Measurements from ENCODE around the gene PIEZO1.
A peak's percentile ranks its signal among the peaks of the same experiment; 100 is the strongest.

Gene PIEZO1

DNA sequence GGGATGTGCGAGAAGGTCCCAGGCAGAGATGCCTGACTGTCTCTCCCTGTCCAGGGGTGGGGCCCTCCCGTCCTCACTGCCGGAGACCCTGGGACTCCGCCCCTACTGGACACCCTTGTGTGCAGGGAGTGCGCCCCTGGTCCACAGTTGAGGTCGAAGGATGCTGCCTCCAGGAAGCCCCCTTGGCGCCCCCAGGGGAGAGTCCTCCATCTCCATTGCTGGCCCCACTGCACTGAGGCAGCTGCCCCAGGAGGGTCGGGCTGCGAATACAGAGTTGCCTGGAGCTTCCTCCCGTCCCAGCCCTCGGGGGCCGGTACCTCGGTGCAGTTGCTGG is 52.1 kb downstream of the PIEZO1 start:
- no peak for DNase-seq

GRCh38 chr16:88732172-88732960 is 52.7 kb downstream of the PIEZO1 start:
- DNase-seq = no peak

DNA sequence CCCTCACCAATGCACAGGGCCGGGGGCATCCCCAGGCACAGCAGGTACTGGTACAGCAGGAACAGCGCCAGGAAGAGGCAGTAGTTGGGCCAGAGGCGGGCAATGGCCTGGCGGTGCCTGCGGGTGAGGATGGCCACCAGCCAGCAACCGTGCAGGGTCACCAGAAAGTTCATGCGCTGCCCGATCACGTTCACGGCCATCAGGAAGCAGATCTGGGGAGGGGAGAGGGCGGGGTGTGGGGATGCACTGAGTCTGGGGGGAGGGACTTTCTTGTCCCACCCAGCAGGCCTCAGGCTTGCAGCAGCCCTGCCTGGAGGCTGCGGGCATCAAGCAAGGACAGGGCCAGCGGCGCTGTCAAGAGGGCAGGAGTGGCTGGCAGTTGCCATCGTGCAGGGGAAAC is 53.3 kb downstream of the PIEZO1 start:
- peak; percentile 49 for DNase-seq

DNA sequence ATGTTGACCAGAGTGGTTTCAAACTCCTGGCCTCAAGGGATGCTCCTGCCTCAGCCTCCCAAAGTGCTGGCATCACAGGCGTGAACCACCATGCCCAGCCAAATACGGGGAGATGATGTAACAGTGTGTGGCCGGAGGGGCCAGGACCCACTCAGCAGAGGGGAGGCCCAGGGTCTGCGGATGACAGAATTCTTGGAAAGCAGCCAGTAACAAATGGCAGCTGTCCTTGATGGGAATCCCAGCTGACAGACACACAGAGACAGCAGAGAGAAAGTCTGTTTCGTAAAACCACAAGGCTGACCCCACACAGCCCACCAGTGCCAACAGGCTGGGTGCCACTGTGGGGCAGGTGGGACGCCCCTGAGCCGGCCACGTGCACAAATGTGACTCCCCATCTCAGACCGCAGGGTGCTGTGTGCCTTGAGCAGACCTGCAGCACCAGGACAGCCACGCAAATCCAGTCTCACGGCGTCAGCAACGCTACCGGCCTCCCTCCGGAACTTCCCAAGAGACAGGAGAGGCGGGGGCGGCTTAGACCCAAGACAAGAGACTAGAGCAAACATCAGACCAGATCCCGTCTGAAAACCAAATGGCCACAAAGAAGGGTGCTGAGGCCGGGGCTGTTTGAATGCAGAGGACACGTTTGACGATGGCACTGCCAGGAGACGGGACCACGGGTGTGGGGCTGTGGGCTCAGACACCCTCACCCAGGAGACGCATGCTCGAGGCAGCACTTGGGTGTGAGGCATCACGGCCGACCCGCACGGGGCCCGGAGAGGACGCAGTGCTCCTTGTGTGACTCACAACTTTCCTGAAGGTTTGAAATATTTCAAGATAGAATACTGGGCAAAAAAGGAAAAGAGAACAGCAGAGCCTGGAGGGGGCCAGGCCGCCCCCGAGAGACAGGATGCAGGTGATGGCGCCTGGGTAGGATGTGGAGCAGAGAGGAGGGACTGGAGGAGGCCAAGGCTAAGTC is 54.1 kb downstream of the PIEZO1 start:
- no peak for DNase-seq

DNA sequence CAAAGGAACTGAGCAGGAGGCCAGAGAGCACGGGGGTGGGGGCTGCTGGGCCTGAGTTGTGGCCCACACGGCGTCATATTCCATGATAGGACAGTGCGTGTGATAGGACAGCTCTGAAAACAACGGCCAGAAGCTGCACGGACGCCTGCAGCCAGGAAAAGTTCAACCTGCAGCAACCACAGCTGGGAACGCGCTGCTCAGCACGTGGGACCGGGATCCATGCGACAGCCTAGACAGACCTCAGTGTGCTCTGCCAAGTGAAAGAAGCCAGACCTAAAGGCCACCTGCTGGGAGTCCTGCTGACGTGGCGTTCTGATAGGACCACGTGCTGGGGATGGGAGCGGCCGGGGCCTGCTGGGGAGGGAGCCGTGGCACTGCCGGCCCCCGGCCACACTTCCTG is 57.1 kb downstream of the PIEZO1 start:
- no peak for DNase-seq

GRCh38 chr16:88726981-88727380 is 58.0 kb downstream of the PIEZO1 start:
- no peak for DNase-seq

- no peak for DNase-seq
Measured at GRCh38 chr16:88726408-88726749, 58.6 kb downstream of the PIEZO1 start.

GRCh38 chr16:88725609-88726407 is 59.2 kb downstream of the PIEZO1 start:
- DNase-seq = no peak

- no peak for DNase-seq
Measured at GRCh38 chr16:88724855-88725555, 60.0 kb downstream of the PIEZO1 start.

DNA sequence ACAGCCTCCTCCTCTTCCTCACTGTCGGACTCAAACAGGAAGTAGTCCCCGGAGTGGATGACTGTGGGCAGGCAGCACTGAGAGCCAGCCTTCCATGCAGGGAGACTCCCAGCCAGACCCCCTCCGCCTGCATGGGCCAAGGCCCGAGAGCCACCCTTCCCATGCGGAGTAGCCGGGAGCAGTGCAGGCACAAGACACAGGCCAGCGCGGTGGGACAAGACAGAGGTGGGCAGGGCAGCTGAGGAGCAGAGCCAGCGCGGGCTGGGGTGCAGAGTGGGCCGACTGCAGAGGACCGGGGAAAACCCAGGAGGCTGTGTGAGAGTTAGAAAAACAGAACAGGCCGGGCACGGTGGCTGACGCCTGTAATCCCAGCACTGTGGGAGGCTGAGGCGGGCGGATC is 61.1 kb downstream of the PIEZO1 start:
- no peak for DNase-seq

- no peak for DNase-seq
Measured at GRCh38 chr16:88723507-88723887, 61.5 kb downstream of the PIEZO1 start.

GRCh38 chr16:88722784-88723506 is 62.1 kb downstream of the PIEZO1 start:
- DNase-seq = no peak

- DNase-seq = no peak
Measured at GRCh38 chr16:88721815-88722755, 62.9 kb downstream of the PIEZO1 start.

DNA sequence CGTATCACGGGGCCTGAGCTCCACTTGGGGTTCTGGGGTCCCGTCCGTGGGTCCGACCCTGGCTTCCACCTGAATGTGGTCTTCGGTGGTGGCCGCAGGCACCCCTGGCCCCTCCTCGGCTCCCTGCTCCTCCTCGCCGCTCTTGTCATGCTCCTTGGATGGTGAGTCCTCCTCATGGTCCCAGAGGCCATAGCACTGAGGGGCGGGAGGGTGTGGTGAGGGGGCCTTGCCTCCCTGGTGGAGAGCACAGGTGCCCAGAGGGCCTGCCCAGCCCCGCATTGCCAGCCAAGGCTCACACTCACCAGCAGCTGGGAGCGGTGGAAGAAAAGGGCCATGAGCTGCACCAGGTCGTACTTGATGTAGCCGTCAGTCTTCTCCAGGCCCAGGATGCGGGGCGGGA is 63.8 kb downstream of the PIEZO1 start:
- no peak for DNase-seq

DNA sequence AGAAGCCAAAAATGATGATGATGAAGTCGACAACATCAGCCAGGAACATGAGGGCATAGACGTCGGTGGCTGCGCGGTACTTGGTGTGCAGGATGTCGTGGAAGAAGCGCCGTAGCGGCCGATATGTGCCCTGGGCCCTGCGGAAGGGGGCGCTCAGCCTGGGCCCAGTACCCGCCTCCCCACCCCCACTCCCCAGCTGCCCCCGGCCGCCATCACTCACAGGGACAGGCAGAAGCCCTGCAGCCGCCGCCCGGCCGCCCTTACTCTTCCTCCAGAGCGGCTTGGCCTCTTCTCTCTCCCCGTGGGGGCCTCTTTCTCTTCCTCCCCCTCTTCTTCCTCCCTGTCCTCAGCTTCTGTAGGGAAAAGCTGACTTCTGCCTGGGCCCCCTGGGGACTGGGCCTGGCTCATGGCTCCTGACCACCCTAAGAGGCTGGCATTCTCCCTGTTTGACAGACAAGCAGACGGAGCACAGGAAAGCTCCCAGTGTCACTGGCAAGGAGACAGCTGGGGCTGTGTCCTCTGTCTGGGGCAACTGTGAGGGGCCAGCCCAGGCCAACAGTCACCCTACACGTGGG is 64.5 kb downstream of the PIEZO1 start:
- no peak for DNase-seq

DNA sequence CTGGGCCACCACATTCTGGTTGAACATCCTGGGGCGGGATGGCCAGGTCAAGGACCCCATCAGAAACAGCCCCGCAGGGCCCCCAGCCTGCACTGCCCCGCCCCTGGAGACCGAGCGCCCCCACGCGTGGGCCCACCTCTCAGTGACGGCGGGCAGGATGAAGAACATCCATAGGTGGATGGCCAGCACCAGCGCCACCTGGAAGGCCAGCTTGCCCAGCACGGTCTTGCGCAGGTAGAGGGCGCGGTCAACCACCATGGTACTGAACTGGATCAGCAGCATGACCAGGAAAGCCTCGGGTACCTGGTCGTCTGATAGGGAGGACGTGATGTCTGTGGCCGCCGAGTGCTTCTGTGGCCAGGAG is 65.1 kb downstream of the PIEZO1 start:
- DNase-seq = no peak

GRCh38 chr16:88719267-88719932 is 65.6 kb downstream of the PIEZO1 start:
- no peak for DNase-seq

GRCh38 chr16:88718178-88718577 is 66.8 kb downstream of the PIEZO1 start:
- DNase-seq = no peak

- DNase-seq = no peak
Measured at GRCh38 chr16:88716601-88717001, 68.4 kb downstream of the PIEZO1 start.

DNA sequence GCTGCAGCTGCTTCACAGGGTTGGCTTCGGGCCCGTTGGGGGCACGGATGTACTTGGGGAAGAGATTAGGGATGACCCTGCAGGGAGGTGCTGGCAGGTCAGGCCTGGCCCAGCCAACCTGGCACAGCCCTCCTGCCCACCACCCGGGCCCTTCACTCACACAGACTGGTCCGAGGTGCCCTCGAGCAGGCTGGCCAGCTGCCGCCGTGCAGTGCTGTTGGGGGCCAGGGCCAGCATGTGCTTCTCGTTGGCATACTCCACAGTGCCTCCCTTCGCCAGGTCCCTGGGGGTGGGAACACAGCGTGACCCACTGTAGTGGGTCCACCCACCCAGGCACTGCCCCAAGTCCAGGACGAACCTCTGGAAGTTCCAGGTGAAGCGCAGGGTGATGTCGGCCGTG is 68.8 kb downstream of the PIEZO1 start:
- no peak for DNase-seq

Measured in stimulated activated naive CD4-positive, alpha-beta T cell treated with Interleukin-2 at 50 U/mL for 16 hours (primary cell).